Measurements from ENCODE around the gene FALEC. TPM values are rescaled to one million over a fixed set of nuclear protein-coding genes. Genes with fewer than 3 reads are reported as not detected.

FALEC gene
- total RNA-seq, 2 donors from 2014 or later = not detected

- no peak for ATAC-seq (ENCODE audit: insufficient number of reproducible peaks, low FRiP score, low read depth)
- peak overlapping the region in 1 of 2 donors; percentile 12 for H3K27ac ChIP-seq
- no peak for TF ChIP-seq CTCF (IDR thresholded peaks at IDR 0.05)
Measured at GRCh38 chr1:150544204-150544603, 28.7 kb downstream of the FALEC start.

GRCh38 chr1:150545486-150546032, 30.0 kb downstream of the FALEC start:
- Histone ChIP-seq H3K27ac (no peak overlapping the region), H3K36me3 (no peaks in the 10 kb centered on the region), H3K27me3 (replicated peaks; ENCODE audit: insufficient read depth) (no peaks in the 10 kb centered on the region), H3K4me1 (ENCODE audit: control insufficient read depth in 1 of 2, low read depth in 2 of 2) (peaks cover 2 to 13% of the 10 kb centered on the region in 2 donors), H3K9me3 (no peaks in the 10 kb centered on the region), H3K4me3 (no peak overlapping the region)
- no peak for DNase-seq (ENCODE audit: low spot score)
- no peak for ATAC-seq (ENCODE audit: insufficient number of reproducible peaks, low FRiP score, low read depth)
- no peak for TF ChIP-seq CTCF (IDR thresholded peaks at IDR 0.05)

More at GRCh38 chr1:150544204-150544603, 28.7 kb downstream of the FALEC start:
- H3K4me1 ChIP-seq (ENCODE audit: control insufficient read depth in 1 of 2, low read depth in 2 of 2) = no peaks in the 10 kb centered on the region
- no peak for DNase-seq (ENCODE audit: low spot score)
- no peak overlapping the region for H3K4me3 ChIP-seq
- no peaks in the 10 kb centered on the region for H3K9me3 ChIP-seq
- no peaks in the 10 kb centered on the region for H3K36me3 ChIP-seq
- H3K27me3 ChIP-seq (replicated peaks; ENCODE audit: insufficient read depth) = no peaks in the 10 kb centered on the region

- Histone ChIP-seq H3K9me3 (no peaks in the 10 kb centered on the region), H3K36me3 (no peaks in the 10 kb centered on the region), H3K4me1 (ENCODE audit: control insufficient read depth in 1 of 2, low read depth in 2 of 2) (peaks cover 8 to 21% of the 10 kb centered on the region in 2 donors), H3K27me3 (replicated peaks; ENCODE audit: insufficient read depth) (no peaks in the 10 kb centered on the region), H3K4me3 (no peak overlapping the region), H3K27ac (no peak overlapping the region)
- no peak for TF ChIP-seq CTCF (IDR thresholded peaks at IDR 0.05)
- no peak for ATAC-seq (ENCODE audit: insufficient number of reproducible peaks, low FRiP score, low read depth)
- DNase-seq (ENCODE audit: low spot score) = no peak
Measured at GRCh38 chr1:150546294-150546937, 30.9 kb downstream of the FALEC start.

GRCh38 chr1:150548324-150548631, 32.7 kb downstream of the FALEC start:
- Histone ChIP-seq H3K4me1 (ENCODE audit: control insufficient read depth in 1 of 2, low read depth in 2 of 2) (peaks cover 24 to 40% of the 10 kb centered on the region in 2 donors), H3K36me3 (no peaks in the 10 kb centered on the region)
- no peak for TF ChIP-seq CTCF (IDR thresholded peaks at IDR 0.05)

GRCh38 chr1:150548632-150549495, 33.3 kb downstream of the FALEC start, which contains the start of gene ADAMTSL4:
Gene ADAMTSL4, plus strand, starts transcription at chr1:150549408. Its CDS starts 2,881 bp downstream, at chr1:150552289.
- DNase-seq (ENCODE audit: low spot score) (no peak), ATAC-seq (ENCODE audit: insufficient number of reproducible peaks, low FRiP score, low read depth) (peak; percentile 25)
- Histone ChIP-seq H3K4me1 (ENCODE audit: control insufficient read depth in 1 of 2, low read depth in 2 of 2) (peaks cover 28 to 46% of the 10 kb centered on the region in 2 donors), H3K36me3 (no peaks in the 10 kb centered on the region), H3K27me3 (replicated peaks; ENCODE audit: insufficient read depth) (no peaks in the 10 kb centered on the region), H3K4me3 (peak within 1 kb of the TSS; percentile 83), H3K27ac (peak within 1 kb of the TSS; percentile 79 to 88), H3K9me3 (no peaks in the 10 kb centered on the region)
- TF ChIP-seq CTCF (IDR thresholded peaks at IDR 0.05) = peak; percentile 27

More at GRCh38 chr1:150548324-150548631, 32.7 kb downstream of the FALEC start:
- no peak for ATAC-seq (ENCODE audit: insufficient number of reproducible peaks, low FRiP score, low read depth)
- H3K27me3 ChIP-seq (replicated peaks; ENCODE audit: insufficient read depth) = no peaks in the 10 kb centered on the region
- H3K9me3 ChIP-seq = no peaks in the 10 kb centered on the region
- no peak for DNase-seq (ENCODE audit: low spot score)
- peak overlapping the region; percentile 83 for H3K4me3 ChIP-seq
- H3K27ac ChIP-seq = peak overlapping the region; percentile 79 to 88

Measured in thoracic aorta (tissue), 2 donors.